Esophagus squamous epithelium (tissue), 5 donors: Measurements from ENCODE around the gene CEP63. TPM values are rescaled to one million over a fixed set of nuclear protein-coding genes. Genes with fewer than 3 reads are reported as not detected.

Experiments used
- DNase-seq: peaks from one replicate; lab custom pipeline; 2025; lab: John Stamatoyannopoulos, UW
- H3K27ac ChIP-seq, 4 donors: fragments of 200-600 bp; sonication (generic); one replicate each; pipeline ENCODE4 v1.5.1; 2016 to 2019; ENCODE audit warnings: mild to moderate bottlenecking in 1 of 4
- H3K27me3 ChIP-seq, 4 donors: fragments of 200-600 bp; sonication (generic); 1 replicate in 3 of 4; 2 replicates in 1 of 4; pipeline versions ENCODE4 v1.5.1 to v1.6.0; 2017 to 2021; ENCODE audit warnings: antibody characterized with exemption in 1 of 4
- H3K36me3 ChIP-seq, 3 donors: fragments of 200-600 bp; sonication (generic); one replicate each; pipeline ENCODE4 v1.5.1; 2016 to 2019
- H3K4me1 ChIP-seq, 3 donors: fragments of 200-600 bp; sonication (generic); one replicate each; pipeline ENCODE4 v1.5.1; 2017 to 2019
- H3K4me3 ChIP-seq, 4 donors: fragments of 200-600 bp; sonication (generic); 1 replicate in 3 of 4; 2 replicates in 1 of 4; pipeline ENCODE4 v1.5.1; 2016 to 2019; ENCODE audit warnings: mild to moderate bottlenecking in 2 of 4, moderate library complexity in 1 of 4
- H3K9me3 ChIP-seq, 3 donors: fragments of 200-600 bp; sonication (generic); one replicate each; pipeline ENCODE4 v1.5.1; 2016 to 2019
- CTCF ChIP-seq, 6 experiments: fragments of 450-650 bp in 4 of 6; fragments of 200-600 bp in 2 of 6; sonication (generic) in 2 of 6; IDR thresholded peaks; one replicate each; pipeline ENCODE4 v1.5.1; 2016 to 2019; ENCODE audit warnings: antibody characterized with exemption in 6 of 6, mild to moderate bottlenecking in 4 of 6, moderate library complexity in 4 of 6
- POLR2A ChIP-seq, 4 donors: fragments of 450-650 bp; IDR thresholded peaks; one replicate each; pipeline ENCODE4 v1.6.1; 2017; ENCODE audit warnings: antibody characterized with exemption in 4 of 4, mild to moderate bottlenecking in 4 of 4, moderate library complexity in 3 of 4
- WGBS, 2 donors: methylation state at CpG; one replicate each; pipeline ENCODE4 v1.1.5; 2018; 5-methylcytosine and 5-hydroxymethylcytosine counted together
- intact Hi-C: fragments of 100-400 bp; cut with DNase I; formaldehyde crosslinking; loops from one replicate; pipeline ENCODE4 v1.15.0; 2022
- total RNA-seq, 4 donors: library from RNA; depleted of rRNA; stranded (reverse); fragments of >200 nt; gene quantifications; one replicate each; pipeline ENCODE4 v1.1.0, GENCODE V29; 2016
- donor health status: DM: yes; HTN: yes; CAD: no.

Gene CEP63
- 10 to 100 TPM in 3 of 4 donors, 1 to 10 TPM in 1; 7.7 to 18.1 (median 14.4) TPM for total RNA-seq

- 0 to 1% methylated on average over 8 to 32 of the region's 81 CpGs for WGBS, 2 donors
- DNase-seq, result peak; percentile 91
- intact Hi-C loops, result loop anchor here (10.0 kb wide), 1 partner anchor 271 kb away; no protein-coding TSS in a partner anchor
- TF ChIP-seq CTCF (IDR thresholded peaks at IDR 0.05) (peak in 2 of 6 experiments; percentile 10 to 21), POLR2A (IDR thresholded peaks at IDR 0.05) (peak in 2 of 4 donors; percentile 53 to 85)
- Histone ChIP-seq H3K4me1 (peaks cover 15 to 54% (median 28%) of the 10 kb centered on the region in 3 donors), H3K27ac (peak within 1 kb of the TSS; percentile 91 to 98 (median 96)), H3K36me3 (peaks cover 0 to 23% (median 0%) of the 10 kb centered on the region in 3 donors), H3K4me3 (peak within 1 kb of the TSS; percentile 75 to 96 (median 87)), H3K9me3 (no peaks in the 10 kb centered on the region), H3K27me3 (no peaks in the 10 kb centered on the region)
These were observed at the start of gene CEP63, which contains the start of gene ANAPC13 for GRCh38 chr3:134485718-134486576. Gene CEP63, plus strand, starts transcription at chr3:134486057. Its CDS starts 9,264 bp downstream, at chr3:134495321. Gene ANAPC13, minus strand, starts transcription at chr3:134485985. Its CDS starts 3,081 bp downstream, at chr3:134482904.

DNA sequence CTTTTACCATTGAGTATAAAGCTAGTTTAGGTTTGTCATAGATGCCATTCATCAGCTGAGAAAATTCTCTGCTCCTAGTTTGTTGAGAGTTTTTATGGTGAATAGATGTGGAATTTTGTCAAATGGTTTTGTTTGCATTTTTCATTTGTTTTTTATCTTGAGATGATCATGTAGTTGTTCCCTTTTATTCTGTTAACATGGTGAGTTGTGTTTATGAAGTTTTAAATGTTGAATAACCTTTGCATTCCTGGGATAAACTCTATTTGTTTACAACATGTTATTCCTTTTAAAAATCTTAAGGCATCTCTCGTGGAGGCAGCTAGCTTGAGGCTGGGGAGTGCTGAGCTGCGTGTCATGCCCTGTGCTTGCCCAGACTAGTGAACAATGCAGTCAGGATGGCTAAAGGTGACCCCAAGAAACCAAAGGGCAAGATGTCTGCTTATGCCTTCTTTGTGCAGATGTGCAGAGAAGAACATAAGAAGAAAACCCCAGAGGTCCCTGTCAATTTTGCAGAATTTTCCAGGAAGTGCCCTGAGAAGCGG lies 48.6 kb upstream of the CEP63 start:
- DNase-seq, result no peak
- Histone ChIP-seq H3K27ac (no peak overlapping the region), H3K4me1 (no peaks in the 10 kb centered on the region), H3K36me3 (no peaks in the 10 kb centered on the region), H3K4me3 (no peak overlapping the region), H3K9me3 (no peaks in the 10 kb centered on the region), H3K27me3 (no peaks in the 10 kb centered on the region)
- 53 to 56% methylated on average over 3 of the region's 3 CpGs for WGBS, 2 donors
- no peak for TF ChIP-seq POLR2A (IDR thresholded peaks at IDR 0.05)
- no peak for TF ChIP-seq CTCF (IDR thresholded peaks at IDR 0.05)
- intact Hi-C loops, result no loop called here

GRCh38 chr3:134441321-134441720 lies 44.5 kb upstream of the CEP63 start:
- no peaks in the 10 kb centered on the region for H3K36me3 ChIP-seq
- H3K4me3 ChIP-seq, result no peak overlapping the region
- DNase-seq, result no peak
- H3K27ac ChIP-seq, result no peak overlapping the region
- H3K27me3 ChIP-seq, result no peaks in the 10 kb centered on the region
- intact Hi-C loops, result no loop called here
- no peak for TF ChIP-seq POLR2A (IDR thresholded peaks at IDR 0.05)
- TF ChIP-seq CTCF (IDR thresholded peaks at IDR 0.05), result no peak
- WGBS, 2 donors, result 75 to 90% methylated on average over 1 of the region's 1 CpG
- peaks cover 0 to 11% (median 3%) of the 10 kb centered on the region in 3 donors for H3K4me1 ChIP-seq
- H3K9me3 ChIP-seq, result peaks cover 0 to 8% (median 0%) of the 10 kb centered on the region in 3 donors

DNA sequence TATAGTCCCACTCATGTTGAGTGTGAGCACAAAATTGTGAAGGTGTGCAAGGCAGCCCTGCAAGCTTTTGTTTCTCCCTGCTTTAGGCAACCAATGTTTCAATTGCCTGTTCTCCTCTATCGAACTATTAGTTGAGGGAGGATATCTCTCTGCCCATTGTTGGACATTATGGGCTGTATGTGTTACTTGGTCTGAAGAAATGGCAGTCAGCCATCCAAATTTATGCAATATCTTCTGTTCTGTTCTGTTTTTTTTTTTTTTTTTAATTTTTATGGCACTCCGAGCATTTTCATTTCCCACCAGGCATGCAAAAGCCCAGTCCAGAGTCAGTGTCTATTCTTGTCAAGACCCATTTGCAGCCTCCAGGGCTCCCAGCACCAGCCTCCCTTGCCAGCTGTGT lies 44.0 kb upstream of the CEP63 start:
- peaks cover 0 to 8% (median 0%) of the 10 kb centered on the region in 3 donors for H3K9me3 ChIP-seq
- H3K27ac ChIP-seq, result no peak overlapping the region
- no peaks in the 10 kb centered on the region for H3K36me3 ChIP-seq
- 69 to 74% methylated on average over 1 to 2 of the region's 2 CpGs for WGBS, 2 donors
- TF ChIP-seq CTCF (IDR thresholded peaks at IDR 0.05), result no peak
- no peak for TF ChIP-seq POLR2A (IDR thresholded peaks at IDR 0.05)
- intact Hi-C loops, result no loop called here
- H3K27me3 ChIP-seq, result no peaks in the 10 kb centered on the region
- H3K4me1 ChIP-seq, result peaks cover 0 to 16% (median 8%) of the 10 kb centered on the region in 3 donors
- DNase-seq, result no peak
- no peak overlapping the region for H3K4me3 ChIP-seq

DNA sequence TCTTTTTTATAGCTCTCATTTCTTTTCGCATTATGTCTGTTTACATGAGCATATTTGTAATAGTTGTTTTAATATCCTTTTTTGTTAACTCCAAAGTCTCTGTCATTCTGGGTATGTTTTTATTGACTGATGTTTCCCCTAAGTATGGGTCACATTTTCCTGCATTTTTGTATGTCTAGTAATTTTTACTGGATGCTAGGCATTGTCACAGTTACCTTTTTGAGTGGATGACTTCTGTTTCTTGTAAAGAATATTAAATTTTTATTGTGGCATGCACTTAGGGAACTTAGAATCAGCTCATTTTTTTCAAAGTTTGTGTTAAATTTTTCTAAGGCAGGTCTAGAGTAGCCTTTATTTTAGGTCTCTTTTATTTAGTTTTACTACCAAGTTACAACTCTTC lies 40.8 kb upstream of the CEP63 start:
- TF ChIP-seq CTCF (IDR thresholded peaks at IDR 0.05) (no peak), POLR2A (IDR thresholded peaks at IDR 0.05) (no peak)
- H3K4me3 ChIP-seq, result no peak overlapping the region
- no peak overlapping the region for H3K27ac ChIP-seq
- H3K27me3 ChIP-seq, result no peaks in the 10 kb centered on the region
- intact Hi-C loops, result no loop called here
- no peaks in the 10 kb centered on the region for H3K36me3 ChIP-seq
- DNase-seq, result no peak
- H3K4me1 ChIP-seq, result peaks cover 0 to 21% (median 11%) of the 10 kb centered on the region in 3 donors
- H3K9me3 ChIP-seq, result peaks cover 0 to 8% (median 0%) of the 10 kb centered on the region in 3 donors
- WGBS, 2 donors, result 88 to 95% methylated on average over 1 of the region's 1 CpG
